Glutamatergic neuron (in vitro differentiated cells): Measurements from ENCODE around the gene TBC1D22A. TPM values are rescaled to one million over a fixed set of nuclear protein-coding genes. Genes with fewer than 3 reads are reported as not detected.

Experiments
- DNase-seq: peaks from one replicate; pipeline ENCODE4 v3.0.0; 2022
- H3K27ac Mint-ChIP-seq: one replicate; pipeline ENCODE4 v1.8.0; 2020; ENCODE audit warnings: mild to moderate bottlenecking, mixed read lengths, inconsistent platforms; ENCODE audit not compliant: unreplicated experiment
- H3K27me3 Mint-ChIP-seq: one replicate; pipeline ENCODE4 v1.8.0; 2020; ENCODE audit warnings: mild to moderate bottlenecking, moderate library complexity, mixed read lengths, inconsistent platforms; ENCODE audit not compliant: unreplicated experiment
- H3K36me3 Mint-ChIP-seq: one replicate; pipeline ENCODE4 v1.8.0; 2020; ENCODE audit warnings: mild to moderate bottlenecking, mixed read lengths, inconsistent platforms; ENCODE audit not compliant: unreplicated experiment
- H3K4me1 Mint-ChIP-seq: one replicate; pipeline ENCODE4 v1.8.0; 2020; ENCODE audit warnings: mild to moderate bottlenecking, low read depth, mixed read lengths, inconsistent platforms; ENCODE audit not compliant: unreplicated experiment
- H3K4me3 Mint-ChIP-seq: one replicate; pipeline ENCODE4 v1.8.0; 2020; ENCODE audit warnings: mild to moderate bottlenecking, mixed read lengths, inconsistent platforms; ENCODE audit not compliant: unreplicated experiment
- H3K9me3 Mint-ChIP-seq: one replicate; pipeline ENCODE4 v1.8.0; 2020; ENCODE audit warnings: mild to moderate bottlenecking, moderate library complexity, mixed read lengths, inconsistent platforms; ENCODE audit not compliant: unreplicated experiment
- CTCF ChIP-seq: fragments of 200-600 bp; sonication (generic); IDR thresholded peaks from one replicate; pipeline ENCODE4 v1.5.0; 2021; ENCODE audit not compliant: partially characterized antibody, unreplicated experiment
- total RNA-seq: library from RNA; stranded (reverse); fragmentation: NEBNext Ultra II Directional; extraction: Animal tissue kit (Norgen Biotek cat#: 25700); gene quantifications from one replicate; pipeline ENCODE4 v1.2.1, GENCODE V29; 2021; ENCODE audit not compliant: unreplicated experiment

The TBC1D22A gene
- total RNA-seq, 1 donor from 2014 or later, result 23.0 TPM

GRCh38 chr22:47128216-47128615 lies 365.8 kb downstream of the TBC1D22A start:
- Mint-ChIP-seq H3K4me1 (peaks cover 10% of the 10 kb centered on the region), H3K27ac (no peak overlapping the region), H3K36me3 (no peaks in the 10 kb centered on the region), H3K27me3 (peaks cover 6% of the 10 kb centered on the region), H3K4me3 (no peak overlapping the region), H3K9me3 (peaks cover 18% of the 10 kb centered on the region)
- DNase-seq, result peak; percentile 9
- TF ChIP-seq CTCF, result no peak

- TF ChIP-seq CTCF, result no peak
- peaks cover 8% of the 10 kb centered on the region for H3K4me1 Mint-ChIP-seq
- no peak overlapping the region for H3K4me3 Mint-ChIP-seq
- H3K9me3 Mint-ChIP-seq, result peaks cover 16% of the 10 kb centered on the region
- no peak overlapping the region for H3K27ac Mint-ChIP-seq
- H3K36me3 Mint-ChIP-seq, result no peaks in the 10 kb centered on the region
- peak; percentile 5 for DNase-seq
- peaks cover 6% of the 10 kb centered on the region for H3K27me3 Mint-ChIP-seq
These were observed 366.3 kb downstream of the TBC1D22A start for GRCh38 chr22:47128622-47129215.

DNA sequence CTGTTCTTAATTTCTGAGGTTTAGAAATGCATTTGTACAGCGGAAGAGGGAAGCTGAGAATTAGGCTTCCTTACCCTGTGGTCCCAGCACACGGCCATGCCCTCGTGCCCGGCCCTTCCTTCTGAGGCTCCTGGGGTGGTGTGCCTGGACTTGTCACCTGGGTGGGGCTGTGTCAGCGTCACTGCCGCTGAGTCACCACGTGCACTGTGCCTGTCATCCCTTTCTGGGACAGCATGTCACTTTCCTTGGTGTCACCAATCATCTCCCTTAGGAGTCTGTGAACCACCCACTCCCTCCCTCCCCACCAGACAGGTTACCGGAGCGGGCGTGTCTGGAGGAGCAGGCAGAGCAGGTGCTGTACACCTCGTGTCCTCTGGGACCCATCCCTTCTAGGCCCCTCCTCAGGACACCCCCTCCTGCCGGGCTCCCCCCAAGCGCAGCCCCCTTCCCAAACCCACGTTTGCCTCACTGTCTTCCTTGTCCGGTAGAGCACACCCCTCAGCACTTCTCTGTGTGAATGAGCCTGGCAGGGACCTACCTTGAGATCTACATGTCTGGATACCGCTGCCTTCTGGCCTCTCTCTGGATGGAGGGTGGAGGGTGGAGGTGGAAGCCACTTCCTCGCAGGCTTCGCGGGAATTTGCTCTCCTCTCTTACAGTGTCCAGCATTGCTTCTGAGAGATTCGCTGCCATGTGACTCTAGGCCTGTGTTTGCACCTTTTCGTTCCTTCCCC lies 367.6 kb downstream of the TBC1D22A start:
- Mint-ChIP-seq H3K36me3 (no peaks in the 10 kb centered on the region), H3K4me3 (no peak overlapping the region), H3K27me3 (peaks cover 4% of the 10 kb centered on the region), H3K27ac (no peak overlapping the region), H3K4me1 (peaks cover 6% of the 10 kb centered on the region), H3K9me3 (peaks cover 16% of the 10 kb centered on the region)
- no peak for TF ChIP-seq CTCF
- peak; percentile 14 for DNase-seq

- DNase-seq, result no peak
- peaks cover 6% of the 10 kb centered on the region for H3K4me1 Mint-ChIP-seq
- H3K4me3 Mint-ChIP-seq, result no peak overlapping the region
- TF ChIP-seq CTCF, result no peak
- peaks cover 6% of the 10 kb centered on the region for H3K27me3 Mint-ChIP-seq
- H3K36me3 Mint-ChIP-seq, result no peaks in the 10 kb centered on the region
- no peak overlapping the region for H3K27ac Mint-ChIP-seq
- peaks cover 15% of the 10 kb centered on the region for H3K9me3 Mint-ChIP-seq
These were observed 368.6 kb downstream of the TBC1D22A start for GRCh38 chr22:47130883-47131631.
